ENCODE results near the gene MAGI2. TPM values are rescaled to one million over a fixed set of nuclear protein-coding genes. Genes with fewer than 3 reads are reported as not detected.

MAGI2 gene
- total RNA-seq, 2 donors from 2014 or later, result 10.3 to 19.2 TPM

- Histone ChIP-seq H3K27ac (ENCODE audit: low read depth, low read length) (no peak overlapping the region), H3K36me3 (ENCODE audit: control insufficient read depth, insufficient read depth, low read length) (no peaks in the 10 kb centered on the region), H3K9ac (ENCODE audit: extremely low read depth, low read length, poor library complexity, severe bottlenecking) (no peak overlapping the region), H3K4me1 (ENCODE audit: control insufficient read depth, insufficient read depth, low read length) (peaks cover 3% of the 10 kb centered on the region), H3K9me3 (ENCODE audit: control insufficient read depth, low read length) (no peaks in the 10 kb centered on the region), H3K4me3 (ENCODE audit: low read length) (no peak overlapping the region), H3K27me3 (ENCODE audit: control insufficient read depth, insufficient read depth, low read length, poor library complexity, severe bottlenecking) (peaks cover 10% of the 10 kb centered on the region)
- Mint-ChIP-seq H3K27ac (no peak overlapping the region), H3K4me3 (no peak overlapping the region), H3K4me1 (no peaks in the 10 kb centered on the region), H3K27me3 (ENCODE audit: insufficient read depth) (peaks cover 14% of the 10 kb centered on the region), H3K9me3 (no peaks in the 10 kb centered on the region), H3K36me3 (ENCODE audit: low read depth) (no peaks in the 10 kb centered on the region)
- no peak for DNase-seq
- no peak for TF ChIP-seq CTCF (conservative IDR thresholded peaks at IDR 0.05)
Measured at GRCh38 chr7:79284211-79284610, 169.3 kb downstream of the MAGI2 start.

DNA sequence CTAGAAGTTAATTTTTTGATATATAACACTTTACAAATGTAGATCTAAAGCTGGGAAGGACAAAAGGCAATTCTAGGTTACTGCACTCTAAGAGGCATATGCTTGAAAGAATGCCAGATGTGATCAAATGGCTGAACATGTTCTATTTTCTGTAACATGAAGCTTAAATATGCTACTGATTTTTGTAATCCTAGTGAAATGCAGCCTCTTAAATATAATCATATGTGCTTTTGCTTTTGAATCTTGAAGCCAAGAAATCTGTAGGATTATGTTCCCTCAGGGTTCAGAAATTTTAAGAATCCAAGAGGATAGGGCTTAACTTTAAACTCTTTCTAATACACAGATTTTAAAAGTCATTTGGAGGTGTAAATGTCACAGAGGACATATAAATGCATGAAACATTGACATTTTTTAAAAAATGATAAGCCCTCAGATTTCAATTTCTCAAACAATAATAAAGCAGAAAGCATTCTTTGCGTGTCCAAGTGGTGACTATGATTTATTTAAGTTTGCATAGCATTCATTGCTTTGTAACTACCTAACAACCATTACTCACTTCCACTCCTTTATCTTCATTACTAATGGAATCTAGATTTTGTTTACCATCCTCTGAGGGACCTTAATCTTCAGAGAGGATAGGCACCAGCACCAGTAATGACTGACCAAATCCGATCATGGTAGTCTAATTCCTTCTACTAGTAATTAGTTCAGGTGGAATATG is 170.4 kb downstream of the MAGI2 start:
- no peak for DNase-seq
- no peaks in the 10 kb centered on the region for H3K9me3 ChIP-seq (ENCODE audit: control insufficient read depth, low read length)
- no peak overlapping the region for H3K4me3 ChIP-seq (ENCODE audit: low read length)
- Mint-ChIP-seq H3K27ac (no peak overlapping the region), H3K27me3 (ENCODE audit: insufficient read depth) (peaks cover 7% of the 10 kb centered on the region), H3K4me1 (no peaks in the 10 kb centered on the region), H3K4me3 (no peak overlapping the region), H3K36me3 (ENCODE audit: low read depth) (no peaks in the 10 kb centered on the region), H3K9me3 (no peaks in the 10 kb centered on the region)
- no peak overlapping the region for H3K27ac ChIP-seq (ENCODE audit: low read depth, low read length)
- no peak for TF ChIP-seq CTCF (conservative IDR thresholded peaks at IDR 0.05)
- peaks cover 3% of the 10 kb centered on the region for H3K4me1 ChIP-seq (ENCODE audit: control insufficient read depth, insufficient read depth, low read length)
- no peaks in the 10 kb centered on the region for H3K36me3 ChIP-seq (ENCODE audit: control insufficient read depth, insufficient read depth, low read length)
- no peaks in the 10 kb centered on the region for H3K27me3 ChIP-seq (ENCODE audit: control insufficient read depth, insufficient read depth, low read length, poor library complexity, severe bottlenecking)
- 92% methylated on average over 2 of the region's 2 CpGs; no CpG with 5 or more reads in 1 of the 2 experiments for WGBS, 2 experiments (ENCODE audit: insufficient coverage in 1 of 2, insufficient read length in 1 of 2)
- no peak overlapping the region for H3K9ac ChIP-seq (ENCODE audit: extremely low read depth, low read length, poor library complexity, severe bottlenecking)

DNA sequence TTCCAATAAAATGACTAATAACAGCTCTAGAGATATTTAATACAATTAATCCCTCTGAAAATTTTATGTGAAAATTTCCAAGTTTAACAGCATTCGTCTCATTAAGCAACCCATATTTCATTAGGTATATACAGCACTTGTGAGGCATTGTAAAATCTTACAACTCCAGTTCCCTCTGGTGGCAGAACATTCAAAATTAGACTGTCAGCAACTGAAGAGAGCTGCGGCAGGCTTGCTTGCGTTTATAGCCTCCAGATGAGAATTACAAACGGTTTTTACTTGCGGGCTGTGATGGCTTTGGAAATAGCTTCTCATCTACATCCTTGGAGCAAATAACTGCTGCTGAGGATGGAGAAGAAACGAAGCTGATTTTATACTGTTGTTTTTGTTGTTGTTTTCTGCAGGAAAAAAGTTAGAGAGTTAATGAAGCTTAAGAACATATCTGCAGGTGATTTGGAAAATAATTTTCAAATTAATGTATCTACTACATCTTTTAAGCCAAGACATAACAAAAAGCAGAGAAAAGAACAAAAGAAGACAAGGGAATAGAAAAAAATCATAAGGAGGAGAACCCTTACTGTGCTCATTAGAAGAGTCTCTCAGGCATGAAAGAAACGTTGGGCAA is 171.3 kb downstream of the MAGI2 start:
- no peak overlapping the region for H3K4me3 Mint-ChIP-seq
- no peaks in the 10 kb centered on the region for H3K4me1 Mint-ChIP-seq
- H3K9ac ChIP-seq (ENCODE audit: extremely low read depth, low read length, poor library complexity, severe bottlenecking), result no peak overlapping the region
- no peak overlapping the region for H3K4me3 ChIP-seq (ENCODE audit: low read length)
- peak; percentile 65 for TF ChIP-seq CTCF (conservative IDR thresholded peaks at IDR 0.05)
- H3K4me1 ChIP-seq (ENCODE audit: control insufficient read depth, insufficient read depth, low read length), result peaks cover 3% of the 10 kb centered on the region
- no peak for DNase-seq
- no peaks in the 10 kb centered on the region for H3K36me3 Mint-ChIP-seq (ENCODE audit: low read depth)
- no peaks in the 10 kb centered on the region for H3K36me3 ChIP-seq (ENCODE audit: control insufficient read depth, insufficient read depth, low read length)
- 70 to 71% methylated on average over 5 to 7 of the region's 7 CpGs for WGBS, 2 experiments (ENCODE audit: insufficient coverage in 1 of 2, insufficient read length in 1 of 2)
- no peak overlapping the region for H3K27ac ChIP-seq (ENCODE audit: low read depth, low read length)
- H3K9me3 Mint-ChIP-seq, result no peaks in the 10 kb centered on the region
- no peak overlapping the region for H3K27ac Mint-ChIP-seq
- no peaks in the 10 kb centered on the region for H3K27me3 ChIP-seq (ENCODE audit: control insufficient read depth, insufficient read depth, low read length, poor library complexity, severe bottlenecking)
- H3K9me3 ChIP-seq (ENCODE audit: control insufficient read depth, low read length), result no peaks in the 10 kb centered on the region
- peaks cover 5% of the 10 kb centered on the region for H3K27me3 Mint-ChIP-seq (ENCODE audit: insufficient read depth)
